Suprapubic skin (tissue), 4 donors: Measurements from ENCODE around the gene CLDN22. TPM values are rescaled to one million over a fixed set of nuclear protein-coding genes. Genes with fewer than 3 reads are reported as not detected.

ENCODE experiments used
- DNase-seq, 2 donors: peaks; one replicate each; pipeline ENCODE4 v3.0.0-alpha.2; 2019; ENCODE audit warnings: low spot score in 2 of 2
- H3K27ac ChIP-seq: fragments of 200-600 bp; sonication (generic); one replicate; pipeline ENCODE4 v1.5.1; 2019
- H3K27me3 ChIP-seq: fragments of 200-600 bp; sonication (generic); one replicate; pipeline ENCODE4 v1.5.1; 2019
- H3K36me3 ChIP-seq: fragments of 200-600 bp; sonication (generic); one replicate; pipeline ENCODE4 v1.5.1; 2019
- H3K4me1 ChIP-seq: fragments of 200-600 bp; sonication (generic); one replicate; pipeline ENCODE4 v1.5.1; 2019
- H3K4me3 ChIP-seq: fragments of 200-600 bp; sonication (generic); one replicate; pipeline ENCODE4 v1.5.1; 2019; ENCODE audit warnings: mild to moderate bottlenecking
- H3K9me3 ChIP-seq: fragments of 200-600 bp; sonication (generic); one replicate; pipeline ENCODE4 v1.5.1; 2019
- EP300 ChIP-seq: sonication (generic); formaldehyde crosslinking; IDR thresholded peaks from one replicate; pipeline ENCODE4 v1.6.1; 2017; ENCODE audit warnings: antibody characterized with exemption
- POLR2A ChIP-seq, 2 donors: fragments of 450-650 bp; IDR thresholded peaks; one replicate each; pipeline ENCODE4 v1.6.1; 2017; ENCODE audit warnings: antibody characterized with exemption in 2 of 2, mild to moderate bottlenecking in 2 of 2, moderate library complexity in 2 of 2
- POLR2AphosphoS5 ChIP-seq, 3 donors: sonication (generic); formaldehyde crosslinking; IDR thresholded peaks; one replicate each; pipeline ENCODE4 v1.6.1; 2017; ENCODE audit warnings: antibody characterized with exemption in 3 of 3
- WGBS: methylation state at CpG from one replicate; pipeline ENCODE4 v1.1.5; 2018; 5-methylcytosine and 5-hydroxymethylcytosine counted together
- total RNA-seq, 4 donors: library from RNA; depleted of rRNA; stranded (reverse); fragments of >200 nt; gene quantifications; one replicate each; pipeline ENCODE4 v1.1.0, GENCODE V29; 2016
- TF ChIP-seq, protein P1 (sequence below), 2 donors: fragments of 200-600 bp in 1 of 2; fragments of 450-650 bp in 1 of 2; sonication (generic) in 1 of 2; IDR thresholded peaks; one replicate each; pipeline ENCODE4 v1.5.1; 2016 to 2019; ENCODE audit warnings: antibody characterized with exemption in 2 of 2, mild to moderate bottlenecking in 1 of 2, moderate library complexity in 1 of 2

Gene CLDN22
- total RNA-seq, 4 donors from 2014 or later = not detected

DNA sequence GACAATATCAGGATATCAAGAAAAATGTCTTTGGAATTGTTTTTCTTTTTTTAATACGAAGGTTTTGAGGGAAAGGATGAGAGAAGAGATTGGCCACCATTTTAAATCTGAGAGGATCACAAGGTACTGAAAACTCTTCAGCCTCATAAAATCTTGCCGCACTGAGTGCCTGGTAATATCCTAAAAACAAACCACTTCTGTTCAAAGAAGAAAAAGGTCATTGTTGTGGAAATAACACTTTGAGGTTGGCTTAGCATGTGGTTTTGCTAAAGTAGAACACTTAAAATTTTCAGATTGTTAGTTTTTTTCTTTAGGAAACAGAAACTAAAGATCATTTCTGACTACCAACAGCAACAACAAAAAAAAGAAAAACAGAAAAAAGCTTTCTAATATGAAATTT lies 1.0 kb upstream of the CLDN22 start:
- Histone ChIP-seq H3K4me1 (no peaks in the 10 kb centered on the region), H3K4me3 (no peak overlapping the region), H3K27me3 (no peaks in the 10 kb centered on the region), H3K36me3 (peaks cover 4% of the 10 kb centered on the region), H3K27ac (no peak overlapping the region), H3K9me3 (no peaks in the 10 kb centered on the region)
- TF ChIP-seq, protein P1, sequence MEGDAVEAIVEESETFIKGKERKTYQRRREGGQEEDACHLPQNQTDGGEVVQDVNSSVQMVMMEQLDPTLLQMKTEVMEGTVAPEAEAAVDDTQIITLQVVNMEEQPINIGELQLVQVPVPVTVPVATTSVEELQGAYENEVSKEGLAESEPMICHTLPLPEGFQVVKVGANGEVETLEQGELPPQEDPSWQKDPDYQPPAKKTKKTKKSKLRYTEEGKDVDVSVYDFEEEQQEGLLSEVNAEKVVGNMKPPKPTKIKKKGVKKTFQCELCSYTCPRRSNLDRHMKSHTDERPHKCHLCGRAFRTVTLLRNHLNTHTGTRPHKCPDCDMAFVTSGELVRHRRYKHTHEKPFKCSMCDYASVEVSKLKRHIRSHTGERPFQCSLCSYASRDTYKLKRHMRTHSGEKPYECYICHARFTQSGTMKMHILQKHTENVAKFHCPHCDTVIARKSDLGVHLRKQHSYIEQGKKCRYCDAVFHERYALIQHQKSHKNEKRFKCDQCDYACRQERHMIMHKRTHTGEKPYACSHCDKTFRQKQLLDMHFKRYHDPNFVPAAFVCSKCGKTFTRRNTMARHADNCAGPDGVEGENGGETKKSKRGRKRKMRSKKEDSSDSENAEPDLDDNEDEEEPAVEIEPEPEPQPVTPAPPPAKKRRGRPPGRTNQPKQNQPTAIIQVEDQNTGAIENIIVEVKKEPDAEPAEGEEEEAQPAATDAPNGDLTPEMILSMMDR (IDR thresholded peaks at IDR 0.05) = no peak
- TF ChIP-seq POLR2A (IDR thresholded peaks at IDR 0.05) (no peak), POLR2AphosphoS5 (IDR thresholded peaks at IDR 0.05) (no peak), EP300 (no peak)
- WGBS = 73% methylated on average over 2 of the region's 2 CpGs
- no peak for DNase-seq

DNA sequence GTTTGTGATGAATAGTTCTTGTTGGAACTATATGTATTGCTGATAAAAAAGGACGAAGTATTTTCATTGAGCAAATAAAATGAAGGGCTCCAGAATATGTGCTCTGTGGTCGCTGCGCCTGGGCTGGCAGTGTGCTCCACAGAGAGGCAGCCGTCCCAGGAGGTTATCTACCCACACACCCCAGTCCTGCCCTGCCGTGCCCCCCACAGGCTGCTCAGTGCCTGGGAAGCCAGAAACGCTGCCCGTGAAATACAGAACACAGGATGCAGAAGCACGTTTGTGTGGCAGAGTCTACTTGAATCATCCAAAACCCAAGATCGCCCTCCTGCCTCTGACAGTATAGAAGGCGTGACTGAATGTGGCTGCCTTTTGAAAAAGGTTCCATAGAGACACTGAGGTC lies 1.4 kb downstream of the CLDN22 start:
- Histone ChIP-seq H3K27me3 (no peaks in the 10 kb centered on the region), H3K4me1 (no peaks in the 10 kb centered on the region), H3K9me3 (no peaks in the 10 kb centered on the region), H3K27ac (no peak overlapping the region), H3K4me3 (no peak overlapping the region), H3K36me3 (peaks cover 22% of the 10 kb centered on the region)
- 85% methylated on average over 10 of the region's 10 CpGs for WGBS
- TF ChIP-seq EP300 (no peak), POLR2A (IDR thresholded peaks at IDR 0.05) (no peak), POLR2AphosphoS5 (IDR thresholded peaks at IDR 0.05) (no peak)
- TF ChIP-seq, protein P1 (IDR thresholded peaks at IDR 0.05) = no peak
- DNase-seq = no peak

DNA sequence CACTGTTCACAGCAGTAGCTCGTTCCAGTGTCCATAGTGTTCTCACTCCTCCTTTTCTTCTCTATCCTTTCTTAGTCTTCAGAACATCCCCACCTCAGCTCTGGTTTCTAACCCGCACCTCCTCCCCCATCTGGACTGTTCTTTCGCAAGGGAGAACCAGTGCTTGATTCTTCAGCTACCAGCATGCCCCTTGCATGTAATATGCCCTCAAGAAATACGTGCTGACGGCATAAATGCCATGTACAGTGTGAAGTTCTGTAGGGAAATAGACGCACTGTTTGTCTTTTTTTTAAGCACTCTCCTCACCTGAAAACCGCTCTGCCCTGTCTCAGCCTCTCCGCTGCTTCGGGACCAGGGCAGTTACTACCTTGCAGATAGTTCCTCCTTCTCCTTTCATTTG lies 5.3 kb downstream of the CLDN22 start:
- no peak for DNase-seq
- no peaks in the 10 kb centered on the region for H3K4me1 ChIP-seq
- TF ChIP-seq EP300 = no peak
- TF ChIP-seq POLR2A (IDR thresholded peaks at IDR 0.05) = no peak
- TF ChIP-seq, protein P1 (IDR thresholded peaks at IDR 0.05) = no peak
- no peak for TF ChIP-seq POLR2AphosphoS5 (IDR thresholded peaks at IDR 0.05)
- no peaks in the 10 kb centered on the region for H3K9me3 ChIP-seq
- H3K27me3 ChIP-seq = no peaks in the 10 kb centered on the region
- 94% methylated on average over 9 of the region's 9 CpGs for WGBS
- peaks cover 38% of the 10 kb centered on the region for H3K36me3 ChIP-seq
- no peak overlapping the region for H3K27ac ChIP-seq
- H3K4me3 ChIP-seq = no peak overlapping the region

DNA sequence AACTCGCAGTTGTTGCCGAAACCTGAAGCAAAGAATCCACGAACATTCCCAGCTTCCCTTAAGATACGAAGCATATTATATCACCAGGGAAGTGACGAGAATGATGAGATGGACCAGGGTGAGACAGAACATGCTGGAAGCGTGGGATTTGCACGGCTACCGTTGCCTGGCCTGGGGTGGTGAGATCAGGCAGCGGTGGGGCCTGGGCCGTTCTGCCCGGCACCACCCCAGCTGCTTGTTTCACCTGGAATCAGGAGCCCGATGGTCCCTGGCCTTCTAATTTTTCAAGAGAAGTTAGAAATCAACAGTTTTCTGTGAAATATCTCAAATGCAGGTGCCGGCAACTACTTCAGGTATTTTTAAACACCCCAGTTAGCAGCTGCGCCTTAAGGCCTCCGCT lies 5.7 kb downstream of the CLDN22 start:
- DNase-seq = no peak
- Histone ChIP-seq H3K27me3 (no peaks in the 10 kb centered on the region), H3K9me3 (no peaks in the 10 kb centered on the region), H3K27ac (no peak overlapping the region), H3K36me3 (peaks cover 38% of the 10 kb centered on the region), H3K4me1 (no peaks in the 10 kb centered on the region), H3K4me3 (no peak overlapping the region)
- WGBS = 95% methylated on average over 15 of the region's 15 CpGs
- TF ChIP-seq POLR2A (IDR thresholded peaks at IDR 0.05) (no peak), EP300 (no peak), POLR2AphosphoS5 (IDR thresholded peaks at IDR 0.05) (no peak)
- TF ChIP-seq, protein P1 (IDR thresholded peaks at IDR 0.05) = no peak

DNA sequence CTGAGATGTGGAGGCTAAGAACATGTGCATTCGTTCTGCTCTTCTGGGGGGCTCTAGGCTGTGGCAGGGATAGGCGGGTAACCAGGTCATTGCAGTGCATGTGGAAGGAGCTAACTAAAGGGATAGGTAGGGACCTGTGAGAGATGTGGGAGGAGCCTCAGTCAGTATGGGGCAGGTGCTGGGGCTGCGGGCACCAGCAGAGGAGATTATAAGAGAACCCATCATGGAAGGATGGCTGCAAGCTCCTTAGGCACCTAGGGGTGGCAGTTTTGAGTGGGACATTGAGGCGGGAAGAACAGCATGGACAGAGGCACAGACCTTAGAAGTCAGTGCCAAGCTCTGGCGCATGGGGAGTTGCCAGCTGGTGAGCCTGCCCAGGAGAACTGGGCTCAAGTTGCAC lies 7.2 kb downstream of the CLDN22 start:
- 94% methylated on average over 5 of the region's 5 CpGs for WGBS
- H3K4me1 ChIP-seq = no peaks in the 10 kb centered on the region
- no peaks in the 10 kb centered on the region for H3K27me3 ChIP-seq
- no peaks in the 10 kb centered on the region for H3K9me3 ChIP-seq
- TF ChIP-seq POLR2AphosphoS5 (IDR thresholded peaks at IDR 0.05) (no peak), EP300 (no peak), POLR2A (IDR thresholded peaks at IDR 0.05) (no peak)
- TF ChIP-seq, protein P1 (IDR thresholded peaks at IDR 0.05) = no peak
- peaks cover 34% of the 10 kb centered on the region for H3K36me3 ChIP-seq
- no peak overlapping the region for H3K27ac ChIP-seq
- no peak overlapping the region for H3K4me3 ChIP-seq
- DNase-seq = no peak
